ENCODE results near the gene FXN. TPM values are rescaled to one million over a fixed set of nuclear protein-coding genes. Genes with fewer than 3 reads are reported as not detected.

The FXN gene
- total RNA-seq, 1 experiment from 2014 or later, result 24.1 TPM

DNA sequence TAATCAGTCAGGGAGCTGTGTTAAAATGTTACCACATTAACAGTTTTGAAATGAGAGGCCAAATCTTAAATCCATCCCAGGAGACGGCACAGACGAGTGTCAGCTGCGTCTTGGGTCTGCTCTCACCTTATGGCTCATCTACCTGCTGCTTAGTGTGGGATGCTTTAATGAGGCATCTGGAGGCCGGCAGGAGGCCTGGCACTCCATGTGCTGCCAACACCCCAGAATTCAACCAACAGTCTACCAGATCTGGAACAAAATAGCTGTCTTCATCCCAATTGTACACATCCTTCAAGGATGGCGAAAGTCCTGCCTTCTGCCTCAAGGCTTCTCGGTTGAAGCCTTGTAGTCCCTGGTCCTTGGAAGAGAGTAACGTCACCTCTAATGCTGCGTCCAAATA is 33.6 kb upstream of the FXN start:
- CTCF ChIA-PET, result interaction anchor here (0.9 kb wide), 1 partner anchor 434 kb away, joined by 4 read pairs; no protein-coding TSS in a partner anchor

More for the DNA sequence above, 33.6 kb upstream of the FXN start:
- ChIA-PET POLR2A (no interaction called here), RAD21 (ENCODE audit: low non-redundant PET in 1 of 2, low total read pairs in 2 of 2, uncharacterized antibody in 2 of 2, unreplicated experiment in 2 of 2) (no interaction called here)
- BruUV-seq (replicated peaks), result no TSS peak
- Histone ChIP-seq H3K9me2 (ENCODE audit: insufficient read depth) (no peaks in the 10 kb centered on the region), H4K20me1 (ENCODE audit: insufficient read depth) (no peaks in the 10 kb centered on the region), H3K9me3 (ENCODE audit: control insufficient read depth in 1 of 2, insufficient read depth in 1 of 2, low read depth in 1 of 2, low read length in 2 of 2) (no peaks in the 10 kb centered on the region), H2AFZ (ENCODE audit: low read depth, low read length, poor library complexity, severe bottlenecking) (no peak overlapping the region), H3K4me1 (ENCODE audit: control insufficient read depth in 1 of 2, insufficient read depth in 2 of 2, low read length in 2 of 2) (no peaks in the 10 kb centered on the region), H3K27ac (ENCODE audit: low read depth, low read length) (no peak overlapping the region), H3K27me3 (ENCODE audit: insufficient read depth, low read length) (peaks cover 6% of the 10 kb centered on the region; the same call in 1 of the 2 replicates), H3K9ac (ENCODE audit: low read length) (no peak overlapping the region), H3K4me3 (replicated peaks in 1 of 2; ENCODE audit: low read depth in 1 of 2, low read length in 2 of 2) (no peak overlapping the region), H3K4me2 (ENCODE audit: low read length) (no peak overlapping the region), H3K36me3 (ENCODE audit: control insufficient read depth in 1 of 2, insufficient read depth in 2 of 2, low read length in 2 of 2) (no peaks in the 10 kb centered on the region), H3K79me2 (ENCODE audit: insufficient read depth, low read length) (no peaks in the 10 kb centered on the region)
- ATAC-seq, result no peak
- intact Hi-C loops (cut with micrococcal nuclease), result no loop called here
- no peak for DNase-seq (ENCODE audit: low read depth, low spot score)
- TF ChIP-seq ZNF274 (IDR thresholded peaks at IDR 0.05; ENCODE audit: low read depth, low read length) (no peak), EZH2phosphoT487 (IDR thresholded peaks at IDR 0.05; ENCODE audit: borderline replicate concordance) (no peak), CEBPB (IDR thresholded peaks at IDR 0.05; ENCODE audit: low read depth) (no peak), POLR2A (IDR thresholded peaks at IDR 0.05; ENCODE audit: borderline replicate concordance, extremely low read depth, insufficient read depth, insufficient read length) (no peak), RAD21 (IDR thresholded peaks at IDR 0.05; ENCODE audit: low read depth) (no peak), TCF7L2 (IDR thresholded peaks at IDR 0.05; ENCODE audit: borderline replicate concordance, extremely low read depth, insufficient read depth, insufficient read length) (no peak)
- TF ChIP-seq, protein P1, sequence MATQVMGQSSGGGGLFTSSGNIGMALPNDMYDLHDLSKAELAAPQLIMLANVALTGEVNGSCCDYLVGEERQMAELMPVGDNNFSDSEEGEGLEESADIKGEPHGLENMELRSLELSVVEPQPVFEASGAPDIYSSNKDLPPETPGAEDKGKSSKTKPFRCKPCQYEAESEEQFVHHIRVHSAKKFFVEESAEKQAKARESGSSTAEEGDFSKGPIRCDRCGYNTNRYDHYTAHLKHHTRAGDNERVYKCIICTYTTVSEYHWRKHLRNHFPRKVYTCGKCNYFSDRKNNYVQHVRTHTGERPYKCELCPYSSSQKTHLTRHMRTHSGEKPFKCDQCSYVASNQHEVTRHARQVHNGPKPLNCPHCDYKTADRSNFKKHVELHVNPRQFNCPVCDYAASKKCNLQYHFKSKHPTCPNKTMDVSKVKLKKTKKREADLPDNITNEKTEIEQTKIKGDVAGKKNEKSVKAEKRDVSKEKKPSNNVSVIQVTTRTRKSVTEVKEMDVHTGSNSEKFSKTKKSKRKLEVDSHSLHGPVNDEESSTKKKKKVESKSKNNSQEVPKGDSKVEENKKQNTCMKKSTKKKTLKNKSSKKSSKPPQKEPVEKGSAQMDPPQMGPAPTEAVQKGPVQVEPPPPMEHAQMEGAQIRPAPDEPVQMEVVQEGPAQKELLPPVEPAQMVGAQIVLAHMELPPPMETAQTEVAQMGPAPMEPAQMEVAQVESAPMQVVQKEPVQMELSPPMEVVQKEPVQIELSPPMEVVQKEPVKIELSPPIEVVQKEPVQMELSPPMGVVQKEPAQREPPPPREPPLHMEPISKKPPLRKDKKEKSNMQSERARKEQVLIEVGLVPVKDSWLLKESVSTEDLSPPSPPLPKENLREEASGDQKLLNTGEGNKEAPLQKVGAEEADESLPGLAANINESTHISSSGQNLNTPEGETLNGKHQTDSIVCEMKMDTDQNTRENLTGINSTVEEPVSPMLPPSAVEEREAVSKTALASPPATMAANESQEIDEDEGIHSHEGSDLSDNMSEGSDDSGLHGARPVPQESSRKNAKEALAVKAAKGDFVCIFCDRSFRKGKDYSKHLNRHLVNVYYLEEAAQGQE (IDR thresholded peaks at IDR 0.05; ENCODE audit: low read depth), result no peak

Data from HCT116 (cell line).